ENCODE data around the gene ADCK2.

DNA sequence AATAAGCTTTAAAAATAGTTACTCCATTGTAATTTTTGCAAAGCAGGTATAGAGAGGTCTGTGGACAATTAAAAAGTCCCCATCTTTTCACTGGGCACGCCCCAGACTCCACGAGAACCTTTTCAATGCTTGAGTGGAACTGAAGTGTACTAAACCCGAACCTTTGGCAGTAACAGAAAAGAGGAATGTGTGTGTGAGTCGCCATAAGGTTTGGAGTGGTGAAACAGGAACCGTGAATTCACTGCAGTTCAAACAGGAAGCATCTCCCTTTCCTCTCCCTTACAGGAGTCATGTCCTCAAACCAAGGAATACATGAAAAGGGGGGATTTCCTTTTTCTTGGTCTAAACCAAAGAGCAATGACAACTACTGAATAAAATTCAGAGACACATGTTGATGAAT lies 47.0 kb downstream of the ADCK2 start:
- TF ChIP-seq CTCF (IDR thresholded peaks at IDR 0.05; ENCODE audit: low read depth, low read length) = no peak
- no peak for TF ChIP-seq EZH2phosphoT487 (IDR thresholded peaks at IDR 0.05; ENCODE audit: low read depth)

Data from OCI-LY3 (cell line).